AG04449 (cell line): Measurements from ENCODE around the gene C17orf107.

Experiments
- CTCF ChIA-PET: fragments of 350-600 bp; formaldehyde crosslinking; extraction: SDS; loops from one replicate; lab custom pipeline; 2021; ENCODE audit warnings: antibody characterized with exemption; lab: Yijun Ruan, JAX
- POLR2A ChIA-PET: fragments of 400-600, 350-600 bp; formaldehyde crosslinking; extraction: SDS; loops from one replicate; lab custom pipeline; 2020; ENCODE audit warnings: antibody characterized with exemption, inconsistent platforms; lab: Yijun Ruan, JAX
- DNase-seq: peaks from one replicate; pipeline ENCODE4 v3.0.0-alpha.2; 2010; ENCODE audit warnings: low read depth, low spot score
- H3K4me3 ChIP-seq: 2 replicates; pipeline ENCODE4 v1.5.1; 2011; ENCODE audit warnings: low read depth, mild to moderate bottlenecking, control low read depth, low read length
- TF ChIP-seq, protein P1 (sequence below): IDR thresholded peaks from one replicate; pipeline ENCODE4 v1.5.1; 2011; ENCODE audit warnings: mild to moderate bottlenecking, moderate library complexity, low read length, control low read depth, inconsistent platforms; ENCODE audit not compliant: insufficient read depth; ENCODE audit errors: missing control alignments

The C17orf107 gene

DNA sequence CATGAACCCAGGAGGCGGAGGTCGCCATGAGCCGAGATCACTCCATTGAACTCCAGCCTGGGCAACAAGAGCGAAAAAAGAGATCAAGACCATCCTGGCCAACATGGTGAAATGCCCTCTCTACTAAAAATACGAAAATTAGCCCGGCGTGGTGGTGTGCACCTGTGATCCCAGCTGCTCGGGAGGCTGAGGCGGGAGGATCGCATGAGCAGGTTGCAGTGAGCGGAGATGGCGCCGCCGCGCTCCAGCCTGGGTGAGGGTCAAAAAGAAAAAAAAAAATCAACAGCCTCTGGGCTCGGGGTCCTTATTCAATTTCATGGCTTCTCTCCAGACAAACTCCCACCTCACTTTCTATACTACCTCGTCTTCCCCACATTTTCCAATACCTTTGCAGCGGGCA lies 29.5 kb downstream of the C17orf107 start:
- H3K4me3 ChIP-seq, result no peak overlapping the region
- TF ChIP-seq, protein P1, sequence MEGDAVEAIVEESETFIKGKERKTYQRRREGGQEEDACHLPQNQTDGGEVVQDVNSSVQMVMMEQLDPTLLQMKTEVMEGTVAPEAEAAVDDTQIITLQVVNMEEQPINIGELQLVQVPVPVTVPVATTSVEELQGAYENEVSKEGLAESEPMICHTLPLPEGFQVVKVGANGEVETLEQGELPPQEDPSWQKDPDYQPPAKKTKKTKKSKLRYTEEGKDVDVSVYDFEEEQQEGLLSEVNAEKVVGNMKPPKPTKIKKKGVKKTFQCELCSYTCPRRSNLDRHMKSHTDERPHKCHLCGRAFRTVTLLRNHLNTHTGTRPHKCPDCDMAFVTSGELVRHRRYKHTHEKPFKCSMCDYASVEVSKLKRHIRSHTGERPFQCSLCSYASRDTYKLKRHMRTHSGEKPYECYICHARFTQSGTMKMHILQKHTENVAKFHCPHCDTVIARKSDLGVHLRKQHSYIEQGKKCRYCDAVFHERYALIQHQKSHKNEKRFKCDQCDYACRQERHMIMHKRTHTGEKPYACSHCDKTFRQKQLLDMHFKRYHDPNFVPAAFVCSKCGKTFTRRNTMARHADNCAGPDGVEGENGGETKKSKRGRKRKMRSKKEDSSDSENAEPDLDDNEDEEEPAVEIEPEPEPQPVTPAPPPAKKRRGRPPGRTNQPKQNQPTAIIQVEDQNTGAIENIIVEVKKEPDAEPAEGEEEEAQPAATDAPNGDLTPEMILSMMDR, result no peak
- POLR2A ChIA-PET, result no interaction called here
- CTCF ChIA-PET, result interaction anchor here (0.9 to 1.6 kb wide), 2 partner anchors 11 to 15 kb away, joined by 5 read pairs; partner anchors contain the start of genes RNF167 and SLC25A11
- DNase-seq, result no peak

- H3K4me3 ChIP-seq, result no peak within 1 kb of the TSS
- no peak for DNase-seq
- ChIA-PET CTCF (no interaction called here), POLR2A (interaction anchor here (1.2 kb wide), 2 partner anchors 7 to 10 kb away, joined by 3 to 4 read pairs; no protein-coding TSS in a partner anchor)
- TF ChIP-seq, protein P1, result no peak
Measured at GRCh38 chr17:4931963-4932362, 32.6 kb downstream of the C17orf107 start, which contains the start of gene GP1BA. GP1BA (plus strand) TSS chr17:4932277; CDS start chr17:4932605, 328 bp downstream.

GRCh38 chr17:4932756-4933155 lies 33.4 kb downstream of the C17orf107 start:
- POLR2A ChIA-PET, result interaction anchor here (1.2 kb wide), 2 partner anchors 8 to 11 kb away, joined by 3 to 4 read pairs; no protein-coding TSS in a partner anchor
- CTCF ChIA-PET, result interaction anchor here (1.0 to 1.3 kb wide), 2 partner anchors 24 to 55 kb away, joined by 3 to 6 read pairs; no protein-coding TSS in a partner anchor

DNA sequence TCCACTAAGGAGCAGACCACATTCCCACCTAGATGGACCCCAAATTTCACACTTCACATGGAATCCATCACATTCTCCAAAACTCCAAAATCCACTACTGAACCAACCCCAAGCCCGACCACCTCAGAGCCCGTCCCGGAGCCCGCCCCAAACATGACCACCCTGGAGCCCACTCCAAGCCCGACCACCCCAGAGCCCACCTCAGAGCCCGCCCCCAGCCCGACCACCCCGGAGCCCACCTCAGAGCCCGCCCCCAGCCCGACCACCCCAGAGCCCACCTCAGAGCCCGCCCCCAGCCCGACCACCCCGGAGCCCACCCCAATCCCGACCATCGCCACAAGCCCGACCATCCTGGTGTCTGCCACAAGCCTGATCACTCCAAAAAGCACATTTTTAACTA lies 34.3 kb downstream of the C17orf107 start:
- ChIA-PET POLR2A (no interaction called here), CTCF (interaction anchor here (0.9 to 1.4 kb wide), 3 partner anchors 11 to 30 kb away, joined by 4 to 6 read pairs (median 5); partner anchors contain the start of gene CHRNE)
- DNase-seq, result no peak
- no peak overlapping the region for H3K4me3 ChIP-seq
- TF ChIP-seq, protein P1, result no peak

More at GRCh38 chr17:4932756-4933155, 33.4 kb downstream of the C17orf107 start:
- H3K4me3 ChIP-seq, result no peak overlapping the region
- no peak for DNase-seq
- TF ChIP-seq, protein P1, result no peak

DNA sequence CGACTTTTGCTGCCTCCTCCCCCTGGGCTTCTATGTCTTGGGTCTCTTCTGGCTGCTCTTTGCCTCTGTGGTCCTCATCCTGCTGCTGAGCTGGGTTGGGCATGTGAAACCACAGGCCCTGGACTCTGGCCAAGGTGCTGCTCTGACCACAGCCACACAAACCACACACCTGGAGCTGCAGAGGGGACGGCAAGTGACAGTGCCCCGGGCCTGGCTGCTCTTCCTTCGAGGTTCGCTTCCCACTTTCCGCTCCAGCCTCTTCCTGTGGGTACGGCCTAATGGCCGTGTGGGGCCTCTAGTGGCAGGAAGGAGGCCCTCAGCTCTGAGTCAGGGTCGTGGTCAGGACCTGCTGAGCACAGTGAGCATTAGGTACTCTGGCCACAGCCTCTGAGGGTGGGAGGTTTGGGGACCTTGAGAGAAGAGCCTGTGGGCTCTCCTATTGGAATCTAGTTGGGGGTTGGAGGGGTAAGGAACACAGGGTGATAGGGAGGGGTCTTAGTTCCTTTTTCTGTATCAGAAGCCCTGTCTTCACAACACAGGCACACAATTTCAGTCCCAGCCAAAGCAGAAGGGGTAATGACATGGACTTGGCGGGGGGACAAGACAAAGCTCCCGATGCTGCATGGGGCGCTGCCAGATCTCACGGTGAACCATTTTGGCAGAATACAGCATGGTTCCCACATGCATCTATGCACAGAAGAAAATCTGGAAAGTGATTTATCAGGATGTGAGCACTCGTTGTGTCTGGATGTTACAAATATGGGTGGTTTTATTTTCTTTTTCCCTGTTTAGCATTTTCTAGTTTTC lies 35.0 kb downstream of the C17orf107 start:
- ChIA-PET POLR2A (no interaction called here), CTCF (interaction anchor here (0.6 to 1.4 kb wide), 5 partner anchors 9 to 31 kb away, joined by 3 to 7 read pairs (median 5); partner anchors contain the start of gene CHRNE)
- TF ChIP-seq, protein P1, result peak; percentile 36
- H3K4me3 ChIP-seq, result no peak overlapping the region
- DNase-seq, result no peak

GRCh38 chr17:4935650-4936049 lies 36.3 kb downstream of the C17orf107 start:
- H3K4me3 ChIP-seq, result no peak overlapping the region
- DNase-seq, result no peak
- ChIA-PET CTCF (interaction anchor here (2.7 kb wide), 1 partner anchor 26 kb away, joined by 11 read pairs; no protein-coding TSS in a partner anchor), POLR2A (no interaction called here)
- TF ChIP-seq, protein P1, result no peak
